Small intestine (tissue), 7 donors: ENCODE data around the gene VAMP8. TPM values are rescaled to one million over a fixed set of nuclear protein-coding genes. Genes with fewer than 3 reads are reported as not detected.

Experiments
- DNase-seq, 2 donors: peaks; one replicate each; pipeline versions ENCODE4 v3.0.0 to v3.0.0-alpha.2; 2013
- FAIRE-seq: peaks from 2 replicates; lab custom pipeline; 2012; peaks lifted over from hg19 to GRCh38; lab: Jason Lieb, UNC
- H3K27ac ChIP-seq, 3 donors: one replicate each; pipeline ENCODE4 v1.5.1; 2013; ENCODE audit warnings: low read length in 2 of 3, mild to moderate bottlenecking in 2 of 3, control low read depth in 1 of 3, inconsistent platforms in 1 of 3, low read depth in 1 of 3, moderate library complexity in 1 of 3
- H3K27me3 ChIP-seq, 3 donors: one replicate each; pipeline ENCODE4 v1.6.1; 2013; ENCODE audit warnings: low read length in 3 of 3, inconsistent platforms in 1 of 3; ENCODE audit not compliant: control insufficient read depth in 3 of 3, insufficient read depth in 3 of 3
- H3K36me3 ChIP-seq, 3 donors: one replicate each; pipeline ENCODE4 v1.6.1; 2013; ENCODE audit warnings: low read length in 3 of 3, inconsistent platforms in 1 of 3, low read depth in 1 of 3, mild to moderate bottlenecking in 1 of 3, moderate library complexity in 1 of 3; ENCODE audit not compliant: control insufficient read depth in 3 of 3, insufficient read depth in 2 of 3
- H3K4me1 ChIP-seq, 3 donors: one replicate each; pipeline ENCODE4 v1.6.1; 2013; ENCODE audit warnings: low read length in 2 of 3, inconsistent platforms in 1 of 3, low read depth in 1 of 3, mild to moderate bottlenecking in 1 of 3, moderate library complexity in 1 of 3; ENCODE audit not compliant: control insufficient read depth in 3 of 3, insufficient read depth in 2 of 3
- H3K4me3 ChIP-seq, 3 donors: one replicate each; pipeline ENCODE4 v1.5.1; 2013; ENCODE audit warnings: low read length in 3 of 3, control low read depth in 1 of 3, inconsistent platforms in 1 of 3, low read depth in 1 of 3, mild to moderate bottlenecking in 1 of 3, moderate library complexity in 1 of 3
- H3K9me3 ChIP-seq, 2 donors: one replicate each; pipeline ENCODE4 v1.6.1; 2013; ENCODE audit warnings: low read depth in 1 of 2, low read length in 1 of 2; ENCODE audit not compliant: control insufficient read depth in 2 of 2, insufficient read depth in 1 of 2
- WGBS, 3 donors: extraction: QIAGEN DNeasy Blood & Tissue Kit; methylation state at CpG; one replicate each; pipeline ENCODE4 v1.1.7; 2013; 5-methylcytosine and 5-hydroxymethylcytosine counted together
- polyA plus RNA-seq, 4 donors: library from polyadenylated mRNA; stranded (reverse) in 3 of 4; unstranded in 1 of 4; fragments of 200-250 nt in 3 of 4; fragments of 120-200 nt in 1 of 4; gene quantifications; one replicate each; pipeline versions ENCODE4 v1.2.1 to v1.2.3, GENCODE V29; 2013
- donor health status: healthy with polysubstance abuse.
- donor health status: control.
- donor health status: control.
- donor health status: Bipolar disorder and iron deficiency.
- donor health status: healthy.

VAMP8 gene
- polyA plus RNA-seq, 4 donors: 183 to 1,108 (median 619) TPM

DNA sequence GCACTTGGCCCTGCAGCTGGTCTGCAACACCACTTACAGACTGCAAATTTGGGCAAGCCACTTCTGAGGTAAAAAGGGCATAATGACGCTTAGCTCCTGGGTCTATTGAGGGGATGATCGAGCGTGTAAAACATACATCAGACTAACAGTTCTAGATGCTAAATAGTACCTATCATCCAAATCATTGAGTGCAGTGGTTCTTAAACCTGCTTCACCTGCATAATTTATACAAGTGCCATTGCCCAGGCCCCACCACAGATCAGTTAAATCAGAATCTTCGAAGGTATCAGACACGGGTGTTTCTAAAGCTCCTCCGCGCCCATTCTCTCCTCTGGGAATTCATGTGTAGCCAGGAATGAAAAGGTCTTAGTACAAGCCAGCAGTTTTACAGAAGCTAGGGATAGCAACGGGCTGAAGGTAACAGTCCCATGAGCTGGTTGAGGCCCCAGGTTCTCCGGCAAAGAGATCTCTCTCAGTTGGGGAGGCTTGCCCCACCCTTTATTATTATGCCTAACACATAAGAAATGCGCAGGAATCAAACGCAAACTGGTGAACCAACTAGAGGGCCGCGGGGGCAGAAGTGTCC is 17.4 kb downstream of the VAMP8 start:
- H3K27ac ChIP-seq: peak overlapping the region; percentile 57 to 94 (median 91)
- DNase-seq (no peak), FAIRE-seq (no peak)
- peak overlapping the region; percentile 53 to 79 (median 76) for H3K4me3 ChIP-seq
- no peaks in the 10 kb centered on the region for H3K27me3 ChIP-seq
- no peaks in the 10 kb centered on the region for H3K9me3 ChIP-seq
- peaks cover 0 to 33% (median 7%) of the 10 kb centered on the region in 3 donors for H3K36me3 ChIP-seq
- WGBS, 3 donors: 16 to 20% (median 17%) methylated on average over 13 of the region's 13 CpGs
- peaks cover 6 to 37% (median 6%) of the 10 kb centered on the region in 3 donors for H3K4me1 ChIP-seq

DNA sequence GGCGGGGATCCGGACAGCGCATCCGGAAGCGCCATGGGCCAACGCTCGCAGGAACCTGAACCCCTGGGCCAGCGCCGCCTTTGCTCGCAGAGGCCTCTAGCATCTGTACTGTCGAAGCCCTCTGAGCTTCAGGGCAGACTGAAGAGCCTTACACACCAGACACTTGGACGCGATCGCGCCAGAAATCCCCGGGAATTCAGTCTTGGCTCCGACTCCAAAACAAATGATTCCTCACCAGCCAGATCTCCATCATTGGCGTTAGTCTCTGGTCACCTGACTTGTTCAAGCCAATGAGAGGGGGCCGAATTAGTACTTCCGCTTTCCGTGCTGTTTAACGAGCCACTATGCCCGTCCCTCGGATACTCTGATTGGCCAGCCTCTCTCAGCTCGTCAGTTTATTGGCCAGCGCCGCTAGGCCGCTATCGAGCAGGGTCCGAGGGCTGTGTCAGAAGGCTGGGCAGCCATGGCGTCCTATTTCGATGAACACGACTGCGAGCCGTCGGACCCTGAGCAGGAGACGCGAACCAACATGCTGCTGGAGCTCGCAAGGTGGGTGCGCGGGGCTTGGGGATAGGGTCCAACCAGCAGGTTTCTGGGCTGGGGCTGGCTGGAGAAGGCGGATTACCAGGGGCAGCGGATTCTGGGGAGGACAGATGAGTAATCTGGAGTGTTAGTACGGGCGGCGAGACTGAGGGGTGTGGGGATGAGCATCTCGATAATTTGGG is 18.1 kb downstream of the VAMP8 start, which contains the start of gene RNF181:
RNF181 (plus strand) TSS at position 445 of the 725 bp plus-strand sequence; CDS start at position 464, 19 bp downstream.
- Histone ChIP-seq H3K27ac (peak within 1 kb of the TSS; percentile 66 to 94 (median 92)), H3K9me3 (no peaks in the 10 kb centered on the region), H3K4me1 (peaks cover 6 to 37% (median 6%) of the 10 kb centered on the region in 3 donors), H3K4me3 (peak within 1 kb of the TSS; percentile 75 to 79 (median 76)), H3K36me3 (peaks cover 0 to 40% (median 8%) of the 10 kb centered on the region in 3 donors), H3K27me3 (no peaks in the 10 kb centered on the region)
- FAIRE-seq (peak; percentile 61), DNase-seq (peak; percentile 97 to 99)
- WGBS, 3 donors: 0 to 1% (median 0%) methylated on average over 47 of the region's 47 CpGs

DNA sequence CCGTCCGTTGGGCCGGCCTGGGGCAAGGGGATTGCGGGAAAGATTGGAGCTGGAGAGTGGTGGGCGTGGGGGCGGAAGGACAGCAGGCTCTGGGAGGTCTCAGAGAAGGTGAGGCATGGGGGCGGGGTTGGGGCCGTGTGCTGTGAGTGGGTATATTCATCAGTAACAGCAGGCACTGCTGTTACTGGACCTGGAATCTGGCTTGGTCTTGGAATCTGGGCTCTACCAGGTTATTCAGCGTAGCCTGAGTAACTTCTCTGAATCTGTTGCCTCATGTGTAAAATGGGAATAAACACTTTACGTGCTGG is 18.6 kb downstream of the VAMP8 start:
- H3K36me3 ChIP-seq: peaks cover 0 to 45% (median 9%) of the 10 kb centered on the region in 3 donors
- no peaks in the 10 kb centered on the region for H3K9me3 ChIP-seq
- H3K27me3 ChIP-seq: no peaks in the 10 kb centered on the region
- DNase-seq: no peak
- 2 to 3% (median 3%) methylated on average over 10 of the region's 10 CpGs for WGBS, 3 donors
- H3K4me3 ChIP-seq: peak overlapping the region; percentile 75 to 79 (median 76)
- peaks cover 6 to 40% (median 6%) of the 10 kb centered on the region in 3 donors for H3K4me1 ChIP-seq
- FAIRE-seq: no peak
- H3K27ac ChIP-seq: peak overlapping the region; percentile 66 to 94 (median 92)

DNA sequence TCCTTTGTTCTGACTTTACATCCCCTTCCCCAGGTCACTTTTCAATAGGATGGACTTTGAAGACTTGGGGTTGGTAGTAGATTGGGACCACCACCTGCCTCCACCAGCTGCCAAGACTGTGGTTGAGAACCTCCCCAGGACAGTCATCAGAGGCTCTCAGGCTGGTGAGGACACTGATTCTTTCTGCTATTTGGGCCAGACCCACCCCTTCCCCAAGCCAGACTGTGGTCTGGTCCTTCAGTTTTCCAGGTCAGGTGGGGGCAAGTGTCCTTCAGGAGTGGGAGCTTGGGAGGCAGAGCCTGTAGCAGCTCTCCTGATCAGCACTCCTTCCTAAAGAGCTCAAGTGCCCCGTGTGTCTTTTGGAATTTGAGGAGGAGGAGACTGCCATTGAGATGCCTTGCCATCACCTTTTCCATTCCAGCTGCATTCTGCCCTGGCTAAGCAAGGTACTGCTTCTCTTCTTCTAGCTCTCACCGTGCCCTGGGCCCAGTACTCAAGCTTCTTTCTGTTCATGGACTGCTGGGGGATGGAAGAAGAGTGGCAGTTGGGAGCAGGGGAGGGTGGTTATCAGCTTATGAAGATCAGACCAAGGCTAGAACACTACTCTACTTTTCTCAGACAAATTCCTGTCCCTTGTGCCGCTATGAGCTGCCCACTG is 19.2 kb downstream of the VAMP8 start:
- H3K4me1 ChIP-seq: peaks cover 6 to 44% (median 10%) of the 10 kb centered on the region in 3 donors
- WGBS, 3 donors: 54 to 68% (median 67%) methylated on average over 3 of the region's 3 CpGs
- H3K4me3 ChIP-seq: peak overlapping the region in 2 of 3 donors; percentile 76 to 79
- peaks cover 0 to 49% (median 9%) of the 10 kb centered on the region in 3 donors for H3K36me3 ChIP-seq
- FAIRE-seq: no peak
- no peaks in the 10 kb centered on the region for H3K27me3 ChIP-seq
- DNase-seq: no peak
- H3K27ac ChIP-seq: no peak overlapping the region
- H3K9me3 ChIP-seq: no peaks in the 10 kb centered on the region

DNA sequence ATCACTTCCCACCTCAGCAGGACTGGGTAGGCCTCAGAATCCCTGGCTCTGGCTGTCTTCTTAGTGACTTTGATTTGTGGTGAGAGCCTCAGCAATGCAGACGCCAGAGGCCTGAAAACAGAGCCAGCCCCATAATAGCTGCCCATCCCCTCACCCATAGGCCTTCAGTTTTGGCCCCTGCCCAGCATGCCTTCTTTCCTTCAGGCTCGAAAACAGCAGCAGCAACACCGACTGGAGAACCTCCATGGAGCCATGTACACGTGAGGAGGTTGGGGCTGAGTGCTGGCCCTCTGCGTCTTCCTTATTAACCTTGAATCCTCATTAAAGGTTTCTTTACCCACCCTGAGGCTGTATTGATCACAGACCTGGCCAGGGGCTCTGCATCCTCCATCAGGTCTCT is 19.9 kb downstream of the VAMP8 start:
- FAIRE-seq: no peak
- no peaks in the 10 kb centered on the region for H3K9me3 ChIP-seq
- no peaks in the 10 kb centered on the region for H3K27me3 ChIP-seq
- DNase-seq: no peak
- peaks cover 0 to 48% (median 9%) of the 10 kb centered on the region in 3 donors for H3K36me3 ChIP-seq
- WGBS, 3 donors: 78 to 89% (median 86%) methylated on average over 5 of the region's 5 CpGs
- no peak overlapping the region for H3K27ac ChIP-seq
- peaks cover 6 to 47% (median 10%) of the 10 kb centered on the region in 3 donors for H3K4me1 ChIP-seq
- no peak overlapping the region for H3K4me3 ChIP-seq

DNA sequence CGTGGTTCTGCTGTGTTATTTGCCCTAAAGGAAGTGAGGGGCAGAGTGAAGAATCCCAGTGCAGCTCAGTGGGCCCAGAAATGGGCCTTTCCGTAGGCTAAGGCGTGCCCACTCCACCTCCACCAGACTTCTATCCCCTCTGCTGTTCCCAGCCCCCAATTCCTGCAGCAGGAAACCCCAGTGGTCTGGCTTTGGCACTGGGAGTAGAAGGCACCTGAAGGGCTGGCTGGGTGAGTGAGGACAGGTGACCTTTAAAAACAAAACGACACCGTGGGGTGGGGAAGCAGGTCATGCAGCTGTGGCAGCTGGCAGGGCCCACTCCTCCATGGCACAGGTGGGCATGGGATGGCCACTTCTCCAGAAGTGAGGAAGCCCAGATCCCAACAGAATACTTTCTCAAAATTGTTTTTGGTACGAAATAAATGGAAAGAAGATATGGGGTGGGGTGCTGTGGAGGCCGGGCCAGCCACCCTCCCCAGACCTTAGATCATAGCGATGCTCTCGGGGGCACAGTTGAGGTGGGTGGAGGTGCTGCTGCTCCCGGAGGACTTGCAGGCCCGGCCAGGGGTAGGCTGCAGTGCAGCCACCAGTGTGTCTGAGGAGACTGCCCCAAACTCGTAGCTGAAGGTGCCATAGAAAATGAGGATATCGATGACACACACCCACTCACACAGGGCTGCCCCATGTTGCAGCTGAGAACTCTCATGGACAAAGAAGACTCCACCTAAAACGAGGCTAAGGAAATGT is 21.4 kb downstream of the VAMP8 start:
- no peak overlapping the region for H3K4me3 ChIP-seq
- H3K4me1 ChIP-seq: peaks cover 6 to 48% (median 10%) of the 10 kb centered on the region in 3 donors
- 71 to 78% (median 73%) methylated on average over 14 of the region's 14 CpGs for WGBS, 3 donors
- H3K36me3 ChIP-seq: peaks cover 0 to 48% (median 9%) of the 10 kb centered on the region in 3 donors
- FAIRE-seq: no peak
- H3K27me3 ChIP-seq: no peaks in the 10 kb centered on the region
- no peak for DNase-seq
- no peak overlapping the region for H3K27ac ChIP-seq
- H3K9me3 ChIP-seq: no peaks in the 10 kb centered on the region

DNA sequence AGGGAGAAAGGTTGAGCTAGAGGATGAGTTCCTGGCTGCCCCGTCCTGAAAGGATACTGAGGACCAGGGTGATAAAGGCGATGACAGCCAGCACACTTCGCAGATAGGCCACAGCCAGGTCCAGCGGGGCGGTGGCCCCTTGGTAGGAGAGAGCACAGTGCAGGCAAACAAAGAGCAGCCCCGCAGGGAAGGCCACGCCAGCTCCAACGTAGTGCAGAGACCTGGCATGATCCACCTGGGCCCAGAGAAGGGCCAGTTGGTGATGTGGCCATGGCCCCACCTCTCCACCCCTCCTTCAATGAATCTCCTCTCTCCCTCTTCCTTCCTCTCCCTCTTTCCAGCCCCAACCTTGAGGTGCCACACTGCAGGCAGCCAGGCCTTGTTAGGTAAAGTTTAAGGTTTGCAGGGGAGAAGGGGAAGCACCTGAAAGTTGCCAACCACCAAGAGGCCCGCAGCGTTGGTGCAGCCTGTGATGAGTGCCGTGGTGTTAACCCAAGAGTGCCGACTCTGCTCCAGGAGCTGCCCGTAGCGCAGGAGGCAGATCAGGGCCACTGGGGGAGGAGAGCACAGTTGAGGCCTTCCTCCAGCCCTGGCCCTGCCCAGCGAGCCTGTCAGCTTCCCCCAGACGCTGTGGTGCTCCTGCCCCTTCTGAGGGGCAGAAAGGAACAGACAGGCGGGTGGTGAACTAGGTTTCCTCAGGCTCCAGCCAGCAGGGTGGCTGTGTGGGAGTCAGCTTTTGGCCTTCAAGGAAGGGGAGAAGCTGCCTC is 22.3 kb downstream of the VAMP8 start:
- no peak for DNase-seq

More for the DNA sequence above, 22.3 kb downstream of the VAMP8 start:
- Histone ChIP-seq H3K4me1 (peaks cover 5 to 50% (median 6%) of the 10 kb centered on the region in 3 donors), H3K27me3 (no peaks in the 10 kb centered on the region), H3K27ac (no peak overlapping the region), H3K4me3 (no peak overlapping the region), H3K9me3 (no peaks in the 10 kb centered on the region), H3K36me3 (peaks cover 0 to 48% (median 9%) of the 10 kb centered on the region in 3 donors)
- 74 to 77% (median 75%) methylated on average over 17 of the region's 17 CpGs for WGBS, 3 donors
- no peak for FAIRE-seq
